A204.1 (cell line): Measurements from ENCODE around the gene LRIG1.

Source experiments
- FAIRE-seq: peaks from 2 replicates; lab custom pipeline; 2012; peaks lifted over from hg19 to GRCh38; lab: Jason Lieb, UNC

LRIG1 gene

GRCh38 chr3:66401157-66401550, 99.7 kb downstream of the LRIG1 start:
- FAIRE-seq: no peak

- no peak for FAIRE-seq
Observed at GRCh38 chr3:66400411-66401156, 100.2 kb downstream of the LRIG1 start.

DNA sequence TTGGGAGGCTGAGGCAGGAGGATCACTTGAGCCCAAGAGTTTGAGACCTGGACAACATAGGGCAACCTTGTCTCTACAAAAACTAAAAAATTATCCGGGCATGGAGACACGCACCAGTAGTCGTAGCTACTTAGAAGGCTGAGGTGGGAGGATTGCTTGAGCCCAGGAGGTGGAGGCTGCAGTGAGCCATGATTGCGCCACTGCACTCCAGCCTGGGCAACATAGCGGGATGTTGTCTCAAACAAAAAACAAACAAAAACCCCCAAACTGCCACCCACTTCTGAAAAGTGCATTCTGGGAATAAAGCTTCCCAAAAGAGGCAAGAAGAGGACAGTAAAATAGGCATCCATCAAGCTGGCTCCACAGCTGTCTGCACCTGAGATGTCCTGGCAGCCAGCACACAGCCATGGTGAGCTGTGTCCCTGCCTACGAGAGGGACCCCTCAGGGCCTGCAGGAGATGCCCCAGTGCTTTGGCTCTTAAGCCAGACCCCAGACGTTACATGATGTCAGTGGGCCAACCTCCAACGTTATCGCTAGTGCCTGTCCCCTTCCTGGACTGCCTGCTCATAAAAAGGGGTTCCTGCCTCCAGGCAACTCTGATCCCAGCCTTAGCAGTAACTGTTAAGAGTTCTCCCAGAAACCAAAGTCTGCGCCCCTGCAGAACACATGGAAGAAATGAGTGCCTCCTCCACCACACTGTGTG, 101.1 kb downstream of the LRIG1 start:
- FAIRE-seq: no peak

- FAIRE-seq: no peak
Observed at GRCh38 chr3:66398228-66399025, 102.4 kb downstream of the LRIG1 start.

- no peak for FAIRE-seq
Observed at GRCh38 chr3:66397745-66398144, 103.1 kb downstream of the LRIG1 start.

- FAIRE-seq: no peak
Observed at GRCh38 chr3:66396888-66397287, 103.9 kb downstream of the LRIG1 start.

DNA sequence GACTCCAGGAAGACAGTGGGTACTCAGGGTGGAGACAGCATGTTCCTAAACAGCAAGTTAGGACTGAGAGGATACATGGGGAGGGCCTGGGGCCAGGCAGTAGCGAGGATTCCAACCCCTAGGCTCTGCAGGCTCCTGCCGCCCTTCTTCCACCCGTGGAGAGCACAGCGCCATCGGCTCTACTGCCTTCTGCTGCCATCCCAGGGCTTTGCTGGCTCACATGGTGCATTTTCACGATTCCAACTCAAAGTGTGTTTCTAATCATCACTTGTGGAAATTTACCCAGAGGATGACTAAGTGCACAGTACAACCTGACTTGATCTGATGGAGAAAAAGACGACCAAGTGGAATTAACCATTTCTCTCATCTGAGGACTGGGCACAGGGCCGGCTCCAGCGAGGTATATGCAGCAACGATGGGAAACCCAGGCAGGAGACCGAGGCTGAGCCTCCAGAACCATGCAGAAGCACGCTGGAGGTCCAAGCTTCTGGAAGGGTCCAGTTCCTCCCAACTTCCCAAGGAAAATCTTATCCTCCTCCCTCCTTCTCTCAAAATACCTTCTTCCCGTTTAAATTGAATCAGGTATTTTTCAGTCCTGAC, 104.6 kb downstream of the LRIG1 start:
- no peak for FAIRE-seq

- FAIRE-seq: no peak
Observed at GRCh38 chr3:66395635-66396034, 105.2 kb downstream of the LRIG1 start.

GRCh38 chr3:66394753-66395249, 106.0 kb downstream of the LRIG1 start:
- no peak for FAIRE-seq

DNA sequence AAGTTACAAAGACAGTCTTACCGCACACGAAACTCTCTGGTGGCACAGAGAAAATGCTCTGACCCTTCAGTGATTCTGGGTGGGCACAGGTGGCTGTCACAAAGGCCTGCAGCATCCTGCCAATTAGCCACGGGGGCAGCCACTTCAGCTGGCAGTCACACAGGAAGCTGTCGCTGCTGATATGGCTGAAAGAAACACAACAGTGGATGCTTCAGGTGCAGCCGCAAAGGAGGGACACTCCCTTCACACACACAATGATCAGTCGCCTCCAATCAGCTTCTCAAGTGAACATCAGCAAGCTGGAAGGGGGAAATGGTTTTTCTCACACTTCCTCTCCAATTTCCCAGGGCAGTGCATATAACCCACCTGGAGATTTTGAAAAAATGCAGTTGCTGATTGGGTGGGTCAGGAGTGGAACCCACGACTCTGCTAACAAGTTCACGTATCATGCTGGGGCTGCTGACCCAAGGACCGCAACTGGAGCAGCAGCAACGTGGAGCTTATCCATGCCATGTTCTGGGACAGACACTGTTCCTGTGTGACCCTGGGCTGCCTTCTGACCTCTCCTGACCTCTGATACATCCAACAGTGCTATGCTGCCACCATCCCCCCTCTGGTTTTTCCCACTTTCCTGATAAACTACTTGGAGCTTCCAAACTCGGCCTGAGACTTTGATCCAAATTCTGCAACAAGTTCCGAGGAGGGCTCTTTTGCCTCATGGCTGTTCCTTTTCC, 106.6 kb downstream of the LRIG1 start:
- FAIRE-seq: no peak

- no peak for FAIRE-seq
Observed at GRCh38 chr3:66393333-66394005, 107.4 kb downstream of the LRIG1 start.

GRCh38 chr3:66392966-66393332, 107.9 kb downstream of the LRIG1 start:
- no peak for FAIRE-seq

- no peak for FAIRE-seq
Observed at GRCh38 chr3:66392512-66392911, 108.3 kb downstream of the LRIG1 start.

DNA sequence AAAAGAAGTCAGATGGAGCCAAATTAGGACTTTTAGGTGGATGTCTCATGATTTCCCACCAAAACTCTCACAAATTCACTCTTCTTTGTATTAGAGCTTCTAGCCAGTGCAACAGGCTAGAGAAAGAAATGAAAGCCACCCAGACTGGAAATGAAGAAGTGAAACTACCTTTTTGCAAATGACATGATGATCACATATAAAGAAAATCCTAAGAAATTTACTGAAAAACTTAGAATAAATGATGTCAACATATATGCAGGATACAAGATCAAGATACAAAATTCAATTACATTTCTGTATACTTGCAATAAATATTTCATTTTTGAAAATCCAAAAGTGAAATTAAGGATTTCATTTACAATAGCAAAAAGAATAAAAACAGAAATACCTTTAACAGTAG, 110.8 kb downstream of the LRIG1 start:
- no peak for FAIRE-seq

DNA sequence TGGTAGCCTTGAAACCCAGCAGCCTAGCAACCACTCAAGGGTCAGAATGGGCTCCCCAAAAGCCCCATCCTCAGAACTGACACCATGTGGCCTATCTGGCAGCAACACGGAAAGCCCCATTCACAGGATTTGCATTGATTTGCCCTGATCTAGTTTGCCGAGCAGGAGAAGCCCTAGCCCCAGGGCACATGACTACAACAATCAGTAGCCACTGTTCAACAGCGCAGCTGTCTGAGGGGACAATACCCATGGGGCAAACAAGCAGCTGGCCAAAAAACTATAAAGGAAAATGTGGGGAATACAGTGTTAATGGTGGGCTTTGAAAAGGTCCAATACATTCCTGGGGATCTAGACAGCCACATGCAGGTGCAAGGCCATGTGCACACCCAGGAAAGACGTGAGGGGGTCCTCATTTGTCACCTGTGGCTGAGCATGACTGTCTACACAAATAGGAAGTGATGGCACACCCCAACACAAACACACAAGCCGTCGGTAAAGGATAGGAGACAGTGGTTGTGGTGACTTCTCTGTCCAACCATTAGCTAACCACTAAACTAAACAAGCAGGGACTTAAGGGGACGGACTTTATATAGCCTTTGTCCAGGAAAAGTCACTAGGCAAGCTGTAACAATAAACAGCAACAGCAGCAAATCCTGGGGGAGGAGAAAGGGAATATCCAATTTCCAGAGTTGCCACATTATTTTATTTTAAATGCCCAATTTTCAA, 113.7 kb downstream of the LRIG1 start:
- FAIRE-seq: no peak

GRCh38 chr3:66386011-66386924, 114.6 kb downstream of the LRIG1 start:
- no peak for FAIRE-seq

GRCh38 chr3:66385066-66385465, 115.8 kb downstream of the LRIG1 start:
- FAIRE-seq: no peak

- no peak for FAIRE-seq
Observed at GRCh38 chr3:66383998-66384745, 116.7 kb downstream of the LRIG1 start.

DNA sequence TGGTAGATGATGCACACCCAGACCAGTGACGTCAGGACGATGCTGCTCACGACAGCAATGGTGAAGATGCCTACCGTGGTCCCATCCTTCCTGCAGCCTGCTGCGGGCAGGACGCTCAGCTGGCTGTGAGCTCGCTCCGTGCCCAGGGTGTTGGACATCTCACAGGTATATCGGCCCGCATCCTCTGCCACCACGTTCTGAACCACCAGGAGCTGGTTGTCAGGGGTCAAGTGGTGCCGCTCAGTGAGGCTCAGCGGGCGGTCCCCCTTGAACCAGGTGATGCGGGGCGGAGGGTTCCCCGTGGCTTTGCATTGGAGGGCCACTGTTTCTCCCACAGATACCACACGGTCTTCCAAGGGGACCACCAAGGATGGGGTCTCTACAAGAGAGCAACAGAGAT, 117.8 kb downstream of the LRIG1 start:
- FAIRE-seq: no peak
